HEK293 (cell line): Measurements from ENCODE around the gene GATAD2A.

Experiments
- CTCF ChIA-PET: fragments of 350-600 bp; formaldehyde crosslinking; extraction: SDS; loops from one replicate; lab custom pipeline; 2021; ENCODE audit warnings: antibody characterized with exemption; lab: Yijun Ruan, JAX
- POLR2A ChIA-PET: fragments of 300-600 bp; formaldehyde crosslinking; extraction: SDS; loops from one replicate; lab custom pipeline; 2020; ENCODE audit warnings: antibody characterized with exemption, inconsistent platforms; lab: Yijun Ruan, JAX
- H3K27ac ChIP-seq: fragments of 200-500 bp; sonication (Bioruptor generic); 2 replicates; pipeline ENCODE4 v1.5.1; 2014; ENCODE audit warnings: low read depth, low read length, control low read depth, inconsistent platforms; ENCODE audit errors: extremely low read depth
- H3K36me3 ChIP-seq, 2 experiments: fragments of 200-500 bp in 1 of 2; sonication (Bioruptor generic) in 1 of 2; 1 replicate in 1 of 2; 2 replicates in 1 of 2; pipeline ENCODE4 v1.5.1; 2014 to 2017; ENCODE audit warnings: inconsistent platforms in 2 of 2, low read length in 2 of 2; ENCODE audit not compliant: control insufficient read depth in 2 of 2, insufficient read depth in 1 of 2
- H3K4me1 ChIP-seq: fragments of 200-500 bp; sonication (Bioruptor generic); 2 replicates; pipeline ENCODE4 v1.5.1; 2014; ENCODE audit warnings: mild to moderate bottlenecking, low read length, inconsistent platforms; ENCODE audit not compliant: control insufficient read depth, insufficient read depth
- H3K4me3 ChIP-seq: 2 replicates; pipeline ENCODE4 v1.5.1; 2011; ENCODE audit warnings: low read depth, mild to moderate bottlenecking, control low read depth, low read length, moderate library complexity
- H3K9me3 ChIP-seq: fragments of 200-500 bp; sonication (Bioruptor generic); 2 replicates; pipeline ENCODE4 v1.5.1; 2014; ENCODE audit warnings: low read depth, low read length, inconsistent platforms; ENCODE audit not compliant: control insufficient read depth, insufficient read depth
- GLI4 ChIP-seq: fragments of 450-650 bp; formaldehyde crosslinking; IDR thresholded peaks from 2 replicates; pipeline ENCODE4 v1.5.1; 2016; ENCODE audit warnings: missing biosample characterization, missing genetic modification characterization
- MYNN ChIP-seq: fragments of 450-650 bp; formaldehyde crosslinking; IDR thresholded peaks from 2 replicates; pipeline ENCODE4 v1.5.1; 2016; ENCODE audit warnings: missing biosample characterization, missing genetic modification characterization, borderline replicate concordance
- TCF7L2 ChIP-seq: IDR thresholded peaks from 2 replicates; pipeline ENCODE4 v1.6.1; 2011; ENCODE audit warnings: low read depth, mild to moderate bottlenecking, inconsistent platforms, low read length, moderate library complexity, borderline replicate concordance
- ZNF248 ChIP-seq: fragments of 450-650 bp; formaldehyde crosslinking; IDR thresholded peaks from 2 replicates; pipeline ENCODE4 v1.5.1; 2017; ENCODE audit warnings: missing biosample characterization, missing genetic modification characterization
- ZNF416 ChIP-seq: fragments of 450-650 bp; formaldehyde crosslinking; IDR thresholded peaks from 2 replicates; pipeline ENCODE4 v1.5.1; 2016; ENCODE audit warnings: missing biosample characterization, missing genetic modification characterization
- ZNF423 ChIP-seq: fragments of 450-650 bp; formaldehyde crosslinking; IDR thresholded peaks from 2 replicates; pipeline ENCODE4 v1.5.1; 2016; ENCODE audit warnings: missing biosample characterization, missing genetic modification characterization
- ZNF580 ChIP-seq: fragments of 450-650 bp; formaldehyde crosslinking; IDR thresholded peaks from 2 replicates; pipeline ENCODE4 v1.5.1; 2016; ENCODE audit warnings: missing biosample characterization, missing genetic modification characterization
- ZSCAN18 ChIP-seq: fragments of 450-650 bp; formaldehyde crosslinking; IDR thresholded peaks from 2 replicates; pipeline ENCODE4 v1.5.1; 2016; ENCODE audit warnings: missing biosample characterization, missing genetic modification characterization
- TF ChIP-seq, protein P1 (sequence below): fragments of 450-650 bp; formaldehyde crosslinking; IDR thresholded peaks from 2 replicates; pipeline ENCODE4 v1.5.1; 2016; ENCODE audit warnings: missing biosample characterization, missing genetic modification characterization
- TF ChIP-seq, protein P2 (sequence below): fragments of 450-650 bp; formaldehyde crosslinking; IDR thresholded peaks from 2 replicates; pipeline ENCODE4 v1.5.1; 2016; ENCODE audit warnings: missing biosample characterization, missing genetic modification characterization
- TF ChIP-seq, protein P3 (sequence below): fragments of 450-650 bp; formaldehyde crosslinking; IDR thresholded peaks from 2 replicates; pipeline ENCODE4 v1.5.1; 2017; ENCODE audit warnings: missing biosample characterization, missing genetic modification characterization
- TF ChIP-seq, protein P4 (sequence below): fragments of 450-650 bp; formaldehyde crosslinking; IDR thresholded peaks from 2 replicates; pipeline ENCODE4 v1.5.1; 2017; ENCODE audit warnings: missing biosample characterization, missing genetic modification characterization
- TF ChIP-seq, protein P5 (sequence below): fragments of 450-650 bp; formaldehyde crosslinking; IDR thresholded peaks from 2 replicates; pipeline ENCODE4 v1.5.1; 2016; ENCODE audit warnings: missing biosample characterization, missing genetic modification characterization

The GATAD2A gene

DNA sequence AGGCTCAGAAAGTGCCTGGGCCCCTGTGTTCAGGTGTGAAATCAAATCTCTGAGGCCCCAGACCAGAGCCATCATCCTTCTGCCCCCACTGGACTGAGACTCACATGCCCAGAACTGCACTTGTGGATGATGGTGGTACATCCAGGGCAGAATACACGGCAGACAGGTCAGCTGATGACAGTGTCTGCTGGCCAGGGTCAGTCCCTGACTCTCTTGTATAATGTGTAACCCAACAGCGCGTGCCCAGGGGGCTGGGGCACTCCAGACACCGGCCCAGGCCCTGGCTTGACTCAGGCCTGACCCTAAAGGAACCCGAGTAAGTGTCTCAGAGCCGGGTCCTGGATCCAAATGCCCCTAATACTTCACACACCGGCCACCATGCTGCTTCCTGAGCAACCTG is 37.4 kb upstream of the GATAD2A start (continued):
- TF ChIP-seq, protein P1, sequence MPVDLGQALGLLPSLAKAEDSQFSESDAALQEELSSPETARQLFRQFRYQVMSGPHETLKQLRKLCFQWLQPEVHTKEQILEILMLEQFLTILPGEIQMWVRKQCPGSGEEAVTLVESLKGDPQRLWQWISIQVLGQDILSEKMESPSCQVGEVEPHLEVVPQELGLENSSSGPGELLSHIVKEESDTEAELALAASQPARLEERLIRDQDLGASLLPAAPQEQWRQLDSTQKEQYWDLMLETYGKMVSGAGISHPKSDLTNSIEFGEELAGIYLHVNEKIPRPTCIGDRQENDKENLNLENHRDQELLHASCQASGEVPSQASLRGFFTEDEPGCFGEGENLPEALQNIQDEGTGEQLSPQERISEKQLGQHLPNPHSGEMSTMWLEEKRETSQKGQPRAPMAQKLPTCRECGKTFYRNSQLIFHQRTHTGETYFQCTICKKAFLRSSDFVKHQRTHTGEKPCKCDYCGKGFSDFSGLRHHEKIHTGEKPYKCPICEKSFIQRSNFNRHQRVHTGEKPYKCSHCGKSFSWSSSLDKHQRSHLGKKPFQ = no peak
- TF ChIP-seq ZNF416 (no peak), ZNF423 (tag by site-specific recombination) (no peak), TCF7L2 (no peak)

DNA sequence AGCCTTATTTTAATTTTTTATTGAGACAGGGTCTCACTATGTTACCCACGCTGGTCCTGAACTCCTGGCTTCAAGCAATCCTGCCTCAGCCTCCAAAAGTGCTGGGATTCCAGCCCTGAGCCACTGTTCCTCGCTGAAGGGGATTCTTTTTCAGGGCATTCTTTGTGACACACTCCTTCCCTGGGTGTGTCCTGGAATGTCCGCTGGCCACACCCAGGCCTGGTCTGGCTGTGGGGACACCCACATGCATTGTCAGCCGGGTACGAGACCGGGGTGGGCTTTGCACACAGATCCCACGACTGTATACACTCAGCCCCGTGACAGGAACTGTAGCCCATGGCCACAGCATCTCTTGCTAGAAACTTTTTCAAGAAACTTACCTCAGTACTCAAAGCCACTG is 34.4 kb upstream of the GATAD2A start:
- no peaks in the 10 kb centered on the region for H3K36me3 ChIP-seq
- ChIA-PET CTCF (interaction anchor here (0.7 to 3.0 kb wide), 2 partner anchors 9 to 120 kb away, joined by 3 to 21 read pairs; no protein-coding TSS in a partner anchor), POLR2A (no interaction called here)
- 0 out of 2 replicates have a peak, but pooled peaks cover 2% of the 10 kb centered on the region for H3K4me1 ChIP-seq
- H3K4me3 ChIP-seq = no peak overlapping the region
- no peak overlapping the region for H3K27ac ChIP-seq
- no peaks in the 10 kb centered on the region for H3K9me3 ChIP-seq
- TF ChIP-seq, protein P2, sequence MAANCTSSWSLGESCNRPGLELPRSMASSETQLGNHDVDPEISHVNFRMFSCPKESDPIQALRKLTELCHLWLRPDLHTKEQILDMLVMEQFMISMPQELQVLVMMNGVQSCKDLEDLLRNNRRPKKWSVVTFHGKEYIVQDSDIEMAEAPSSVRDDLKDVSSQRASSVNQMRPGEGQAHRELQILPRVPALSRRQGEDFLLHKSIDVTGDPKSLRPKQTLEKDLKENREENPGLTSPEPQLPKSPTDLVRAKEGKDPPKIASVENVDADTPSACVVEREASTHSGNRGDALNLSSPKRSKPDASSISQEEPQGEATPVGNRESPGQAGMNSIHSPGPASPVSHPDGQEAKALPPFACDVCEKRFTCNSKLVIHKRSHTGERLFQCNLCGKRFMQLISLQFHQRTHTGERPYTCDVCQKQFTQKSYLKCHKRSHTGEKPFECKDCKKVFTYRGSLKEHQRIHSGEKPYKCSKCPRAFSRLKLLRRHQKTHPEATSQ (tag by site-specific recombination) = no peak
- TF ChIP-seq ZNF580 (tag by site-specific recombination) (no peak), MYNN (tag by site-specific recombination) (no peak), ZSCAN18 (tag by site-specific recombination) (no peak), ZNF248 (tag by site-specific recombination) (no peak)
- TF ChIP-seq, protein P3, sequence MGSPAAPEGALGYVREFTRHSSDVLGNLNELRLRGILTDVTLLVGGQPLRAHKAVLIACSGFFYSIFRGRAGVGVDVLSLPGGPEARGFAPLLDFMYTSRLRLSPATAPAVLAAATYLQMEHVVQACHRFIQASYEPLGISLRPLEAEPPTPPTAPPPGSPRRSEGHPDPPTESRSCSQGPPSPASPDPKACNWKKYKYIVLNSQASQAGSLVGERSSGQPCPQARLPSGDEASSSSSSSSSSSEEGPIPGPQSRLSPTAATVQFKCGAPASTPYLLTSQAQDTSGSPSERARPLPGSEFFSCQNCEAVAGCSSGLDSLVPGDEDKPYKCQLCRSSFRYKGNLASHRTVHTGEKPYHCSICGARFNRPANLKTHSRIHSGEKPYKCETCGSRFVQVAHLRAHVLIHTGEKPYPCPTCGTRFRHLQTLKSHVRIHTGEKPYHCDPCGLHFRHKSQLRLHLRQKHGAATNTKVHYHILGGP (tag by site-specific recombination) = no peak

GRCh38 chr19:19372656-19373416 is 32.6 kb upstream of the GATAD2A start:
- Histone ChIP-seq H3K4me1 (peaks cover 4% of the 10 kb centered on the region; the same call in 1 of the 2 replicates), H3K9me3 (no peaks in the 10 kb centered on the region), H3K4me3 (no peak overlapping the region), H3K27ac (no peak overlapping the region), H3K36me3 (no peaks in the 10 kb centered on the region)
- TF ChIP-seq, protein P4, sequence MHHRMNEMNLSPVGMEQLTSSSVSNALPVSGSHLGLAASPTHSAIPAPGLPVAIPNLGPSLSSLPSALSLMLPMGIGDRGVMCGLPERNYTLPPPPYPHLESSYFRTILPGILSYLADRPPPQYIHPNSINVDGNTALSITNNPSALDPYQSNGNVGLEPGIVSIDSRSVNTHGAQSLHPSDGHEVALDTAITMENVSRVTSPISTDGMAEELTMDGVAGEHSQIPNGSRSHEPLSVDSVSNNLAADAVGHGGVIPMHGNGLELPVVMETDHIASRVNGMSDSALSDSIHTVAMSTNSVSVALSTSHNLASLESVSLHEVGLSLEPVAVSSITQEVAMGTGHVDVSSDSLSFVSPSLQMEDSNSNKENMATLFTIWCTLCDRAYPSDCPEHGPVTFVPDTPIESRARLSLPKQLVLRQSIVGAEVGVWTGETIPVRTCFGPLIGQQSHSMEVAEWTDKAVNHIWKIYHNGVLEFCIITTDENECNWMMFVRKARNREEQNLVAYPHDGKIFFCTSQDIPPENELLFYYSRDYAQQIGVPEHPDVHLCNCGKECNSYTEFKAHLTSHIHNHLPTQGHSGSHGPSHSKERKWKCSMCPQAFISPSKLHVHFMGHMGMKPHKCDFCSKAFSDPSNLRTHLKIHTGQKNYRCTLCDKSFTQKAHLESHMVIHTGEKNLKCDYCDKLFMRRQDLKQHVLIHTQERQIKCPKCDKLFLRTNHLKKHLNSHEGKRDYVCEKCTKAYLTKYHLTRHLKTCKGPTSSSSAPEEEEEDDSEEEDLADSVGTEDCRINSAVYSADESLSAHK (tag by site-specific recombination) = peak; percentile 14; the same call in 1 of the 2 replicates
- TF ChIP-seq GLI4 (tag by site-specific recombination) = no peak
- TF ChIP-seq, protein P5, sequence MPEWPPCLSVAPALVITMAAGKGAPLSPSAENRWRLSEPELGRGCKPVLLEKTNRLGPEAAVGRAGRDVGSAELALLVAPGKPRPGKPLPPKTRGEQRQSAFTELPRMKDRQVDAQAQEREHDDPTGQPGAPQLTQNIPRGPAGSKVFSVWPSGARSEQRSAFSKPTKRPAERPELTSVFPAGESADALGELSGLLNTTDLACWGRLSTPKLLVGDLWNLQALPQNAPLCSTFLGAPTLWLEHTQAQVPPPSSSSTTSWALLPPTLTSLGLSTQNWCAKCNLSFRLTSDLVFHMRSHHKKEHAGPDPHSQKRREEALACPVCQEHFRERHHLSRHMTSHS (tag by site-specific recombination) = no peak
- ChIA-PET POLR2A (interaction anchor here (0.7 kb wide), 1 partner anchor 8 kb away, joined by 3 read pairs; no protein-coding TSS in a partner anchor), CTCF (interaction anchor here (0.6 to 1.1 kb wide), 2 partner anchors 118 to 519 kb away, joined by 3 to 9 read pairs; no protein-coding TSS in a partner anchor)
